HG02642 (cell line): ENCODE data around the gene PTPN14.

ENCODE experiments used
- ATAC-seq: cut with Tn5 transposase; IDR thresholded peaks from one replicate; pipeline ENCODE4 v1.9.1; 2021; ENCODE audit warnings: mild to moderate bottlenecking; ENCODE audit not compliant: unreplicated experiment, poor library complexity

Gene PTPN14

DNA sequence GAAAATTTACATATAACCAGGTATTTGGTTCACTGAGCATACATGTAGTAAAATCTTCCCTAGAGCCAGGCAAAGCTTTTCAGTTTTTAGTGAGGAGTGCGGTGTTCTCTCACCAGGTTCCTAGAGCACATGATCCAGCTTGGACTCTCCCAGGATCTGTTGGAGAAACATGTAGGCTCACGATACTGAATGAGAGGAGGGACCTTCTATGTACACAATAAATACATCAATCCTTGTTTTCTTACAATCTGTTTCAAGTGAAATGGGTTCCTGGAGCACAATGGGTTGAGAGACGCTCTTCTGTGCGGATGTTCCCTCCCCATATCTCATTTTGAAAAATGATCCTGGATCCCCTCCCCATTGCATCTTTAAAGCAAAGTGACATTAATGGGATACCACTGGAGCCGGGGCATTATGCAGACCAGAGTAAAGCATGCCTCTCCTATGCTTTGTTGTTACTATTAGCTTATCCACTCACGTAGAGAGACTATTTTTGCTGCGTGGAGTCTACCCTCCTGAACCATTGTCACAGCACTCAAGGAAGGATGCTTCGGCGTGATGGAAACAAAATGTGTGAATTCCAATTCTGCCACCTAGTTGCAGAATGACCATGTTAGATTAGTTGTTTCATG, 251.1 kb downstream of the PTPN14 start:
- no peak for ATAC-seq
